ENCODE results near the gene SNX25. TPM values are rescaled to one million over a fixed set of nuclear protein-coding genes. Genes with fewer than 3 reads are reported as not detected.

SNX25 gene
- polyA plus RNA-seq, 1 experiment: 11.7 TPM

DNA sequence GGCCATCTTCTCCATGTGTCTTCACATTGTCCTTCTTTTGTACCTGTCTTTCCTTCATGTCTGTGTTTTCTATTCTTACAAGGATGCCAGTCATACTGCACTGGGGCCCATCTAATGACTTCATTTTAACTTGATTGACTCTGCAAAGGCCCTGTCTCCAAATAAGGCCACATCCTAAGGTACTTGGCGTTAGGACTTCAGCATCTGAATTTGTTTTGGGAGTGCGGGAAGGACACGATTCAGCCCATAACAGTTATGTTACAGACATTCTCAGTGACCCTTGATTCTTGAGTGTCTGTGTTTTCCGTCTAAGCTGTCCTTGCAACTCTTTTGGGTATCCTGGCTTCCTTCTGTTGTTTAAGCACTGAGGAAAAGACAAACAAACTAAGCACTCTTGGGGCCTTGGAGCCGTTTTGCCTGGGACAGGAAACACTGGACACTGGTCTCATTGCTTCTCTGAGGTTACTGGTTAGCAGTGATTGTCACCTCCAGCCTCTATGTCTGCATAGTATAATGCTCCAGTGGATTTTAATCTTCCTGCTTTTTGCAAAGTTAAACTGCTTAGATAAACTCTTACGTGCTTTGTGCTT lies 80.7 kb downstream of the SNX25 start:
- DNase-seq (ENCODE audit: low read depth): no peak
- ChIA-PET POLR2A (no interaction called here), CTCF (interaction anchor here (1.3 kb wide), 1 partner anchor 14 kb away, joined by 3 read pairs; no protein-coding TSS in a partner anchor)
- Histone ChIP-seq H3K27me3 (ENCODE audit: control insufficient read depth, insufficient read depth, low read length) (no peaks in the 10 kb centered on the region), H3K4me3 (ENCODE audit: low read depth, low read length) (no peak overlapping the region), H3K36me3 (ENCODE audit: control insufficient read depth, insufficient read depth, low read length) (peaks cover 6% of the 10 kb centered on the region)
- TF ChIP-seq, protein P1, sequence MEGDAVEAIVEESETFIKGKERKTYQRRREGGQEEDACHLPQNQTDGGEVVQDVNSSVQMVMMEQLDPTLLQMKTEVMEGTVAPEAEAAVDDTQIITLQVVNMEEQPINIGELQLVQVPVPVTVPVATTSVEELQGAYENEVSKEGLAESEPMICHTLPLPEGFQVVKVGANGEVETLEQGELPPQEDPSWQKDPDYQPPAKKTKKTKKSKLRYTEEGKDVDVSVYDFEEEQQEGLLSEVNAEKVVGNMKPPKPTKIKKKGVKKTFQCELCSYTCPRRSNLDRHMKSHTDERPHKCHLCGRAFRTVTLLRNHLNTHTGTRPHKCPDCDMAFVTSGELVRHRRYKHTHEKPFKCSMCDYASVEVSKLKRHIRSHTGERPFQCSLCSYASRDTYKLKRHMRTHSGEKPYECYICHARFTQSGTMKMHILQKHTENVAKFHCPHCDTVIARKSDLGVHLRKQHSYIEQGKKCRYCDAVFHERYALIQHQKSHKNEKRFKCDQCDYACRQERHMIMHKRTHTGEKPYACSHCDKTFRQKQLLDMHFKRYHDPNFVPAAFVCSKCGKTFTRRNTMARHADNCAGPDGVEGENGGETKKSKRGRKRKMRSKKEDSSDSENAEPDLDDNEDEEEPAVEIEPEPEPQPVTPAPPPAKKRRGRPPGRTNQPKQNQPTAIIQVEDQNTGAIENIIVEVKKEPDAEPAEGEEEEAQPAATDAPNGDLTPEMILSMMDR (IDR thresholded peaks at IDR 0.05; ENCODE audit: insufficient read depth, low read depth, low read length): no peak

DNA sequence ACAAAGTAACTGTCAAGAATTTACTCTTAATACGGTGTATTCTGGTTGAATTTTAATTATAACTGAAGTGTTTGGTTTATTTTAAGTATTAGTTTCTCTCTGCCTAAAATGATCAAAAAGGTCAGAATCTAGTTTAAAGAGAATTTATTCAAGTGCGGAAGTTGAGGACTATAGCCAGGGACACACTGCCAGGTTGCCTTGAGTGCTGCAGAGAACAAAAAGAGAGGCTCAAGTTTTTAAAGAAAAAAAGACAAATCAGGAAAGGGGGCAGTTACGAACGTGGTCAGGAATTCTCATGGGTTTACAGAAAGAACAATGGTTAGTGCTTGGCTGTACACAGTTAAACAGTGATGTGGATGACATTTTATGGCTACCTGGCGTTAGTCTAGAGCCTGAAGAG lies 81.3 kb downstream of the SNX25 start:
- Histone ChIP-seq H3K4me3 (ENCODE audit: low read depth, low read length) (no peak overlapping the region), H3K27me3 (ENCODE audit: control insufficient read depth, insufficient read depth, low read length) (no peaks in the 10 kb centered on the region), H3K36me3 (ENCODE audit: control insufficient read depth, insufficient read depth, low read length) (peaks cover 6% of the 10 kb centered on the region)
- TF ChIP-seq, protein P1 (IDR thresholded peaks at IDR 0.05; ENCODE audit: insufficient read depth, low read depth, low read length): no peak
- DNase-seq (ENCODE audit: low read depth): no peak
- ChIA-PET POLR2A (no interaction called here), CTCF (interaction anchor here (1.3 kb wide), 1 partner anchor 13 kb away, joined by 3 read pairs; no protein-coding TSS in a partner anchor)

DNA sequence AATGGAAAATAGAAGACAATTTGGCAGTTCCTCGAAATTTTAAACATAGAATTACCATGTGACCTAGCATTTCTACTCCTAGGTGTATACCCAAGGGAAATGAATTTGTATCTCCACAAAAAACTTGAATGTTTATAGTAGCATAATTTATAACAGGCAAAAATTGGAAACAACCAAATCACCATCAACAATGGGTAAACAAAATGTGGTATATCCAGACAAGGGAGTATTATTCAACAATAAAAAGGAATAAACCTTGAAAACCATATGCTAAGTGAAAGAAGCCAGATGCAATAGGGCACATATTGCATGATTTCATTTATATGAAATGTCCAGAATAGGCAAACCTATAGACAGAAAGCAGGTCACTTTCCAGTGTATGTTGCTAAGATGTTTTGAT lies 83.8 kb downstream of the SNX25 start:
- ChIA-PET POLR2A (no interaction called here), CTCF (no interaction called here)
- no peak overlapping the region for H3K4me3 ChIP-seq (ENCODE audit: low read depth, low read length)
- H3K36me3 ChIP-seq (ENCODE audit: control insufficient read depth, insufficient read depth, low read length): peaks cover 6% of the 10 kb centered on the region
- DNase-seq (ENCODE audit: low read depth): no peak
- TF ChIP-seq, protein P1 (IDR thresholded peaks at IDR 0.05; ENCODE audit: insufficient read depth, low read depth, low read length): no peak
- no peaks in the 10 kb centered on the region for H3K27me3 ChIP-seq (ENCODE audit: control insufficient read depth, insufficient read depth, low read length)

DNA sequence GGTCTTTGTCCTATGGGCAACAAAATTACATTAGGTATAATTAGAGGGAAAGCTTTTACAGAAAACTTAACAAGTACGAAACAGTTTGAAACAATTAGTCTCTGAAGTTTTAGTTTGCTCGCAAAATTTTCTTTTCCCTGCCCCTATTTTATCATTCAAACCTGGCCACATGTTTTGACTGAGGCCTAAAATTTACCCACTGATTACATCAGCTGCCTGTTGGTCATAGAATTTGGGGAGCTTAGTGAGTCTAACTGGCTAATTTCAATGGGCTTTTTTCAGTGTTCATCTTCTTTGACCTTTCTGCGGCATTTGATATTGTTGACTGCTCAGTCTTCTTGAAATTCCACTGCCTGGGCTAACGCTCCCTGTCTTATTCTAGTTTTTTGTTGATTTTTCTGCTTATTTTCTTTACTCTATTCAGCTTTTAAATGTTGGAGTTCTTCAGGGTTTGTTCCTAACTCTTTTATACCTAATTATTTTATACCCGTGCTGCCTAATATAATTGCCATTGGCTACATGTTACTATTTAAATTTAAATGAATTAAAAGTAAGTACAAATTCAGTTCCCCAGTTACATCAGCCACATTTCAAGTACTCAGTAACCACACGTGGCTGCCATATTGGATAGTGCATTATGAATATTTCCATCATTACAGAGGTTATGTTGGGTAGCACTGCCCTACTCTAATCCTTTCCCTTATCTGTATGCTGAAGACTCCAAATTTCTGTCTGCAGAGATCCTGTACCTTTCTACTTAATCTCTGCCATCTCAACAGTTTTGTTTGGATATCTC lies 87.5 kb downstream of the SNX25 start:
- peaks cover 2% of the 10 kb centered on the region for H3K36me3 ChIP-seq (ENCODE audit: control insufficient read depth, insufficient read depth, low read length)
- CTCF ChIA-PET: interaction anchor here (1.0 to 1.4 kb wide), 3 partner anchors 11 to 14 kb away, joined by 3 to 4 read pairs (median 3); no protein-coding TSS in a partner anchor
- H3K4me3 ChIP-seq (ENCODE audit: low read depth, low read length): no peak overlapping the region
- no peak for DNase-seq (ENCODE audit: low read depth)
- TF ChIP-seq, protein P1 (IDR thresholded peaks at IDR 0.05; ENCODE audit: insufficient read depth, low read depth, low read length): no peak
- POLR2A ChIA-PET: no interaction called here
- H3K27me3 ChIP-seq (ENCODE audit: control insufficient read depth, insufficient read depth, low read length): no peaks in the 10 kb centered on the region

DNA sequence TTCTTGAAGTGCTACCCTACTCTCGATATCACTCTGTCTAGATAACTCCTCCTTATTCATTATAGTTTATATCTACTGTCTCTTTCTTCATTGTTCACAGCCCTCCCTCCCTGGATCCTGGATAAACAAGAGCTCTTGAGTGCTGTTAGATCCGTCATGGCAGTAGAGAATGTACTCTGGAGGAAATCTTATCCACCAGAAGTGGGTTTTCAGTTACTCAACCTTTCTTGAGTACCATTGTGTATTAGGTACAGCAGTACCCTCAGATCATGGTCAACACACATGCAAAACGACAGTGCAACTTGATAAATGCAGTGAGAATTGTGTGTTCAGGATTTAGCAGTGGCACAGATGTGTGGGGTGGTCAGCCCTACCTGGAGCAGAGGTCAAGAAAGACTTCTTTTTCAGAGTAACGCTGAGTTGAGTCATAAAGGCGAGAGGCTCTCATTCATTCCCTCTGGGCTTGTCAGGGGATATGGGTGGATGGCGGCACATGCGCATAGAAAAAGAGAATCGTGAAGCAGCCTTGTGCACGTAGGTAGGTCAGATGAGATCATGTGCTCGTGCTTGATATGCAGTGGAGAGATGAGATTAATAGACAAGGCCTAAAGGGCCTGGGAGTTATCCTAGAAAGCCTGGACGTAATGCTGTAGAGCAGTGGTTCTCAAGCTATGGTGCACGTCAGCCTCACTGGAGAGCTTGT lies 89.5 kb downstream of the SNX25 start:
- ChIA-PET CTCF (interaction anchor here (1.0 to 1.7 kb wide), 3 partner anchors 11 to 115 kb away, joined by 3 to 4 read pairs (median 3); no protein-coding TSS in a partner anchor), POLR2A (no interaction called here)
- Histone ChIP-seq H3K36me3 (ENCODE audit: control insufficient read depth, insufficient read depth, low read length) (peaks cover 2% of the 10 kb centered on the region), H3K27me3 (ENCODE audit: control insufficient read depth, insufficient read depth, low read length) (no peaks in the 10 kb centered on the region), H3K4me3 (ENCODE audit: low read depth, low read length) (no peak overlapping the region)
- TF ChIP-seq, protein P1 (IDR thresholded peaks at IDR 0.05; ENCODE audit: insufficient read depth, low read depth, low read length): no peak
- no peak for DNase-seq (ENCODE audit: low read depth)

Measured in BJ (cell line).